Stomach smooth muscle (tissue), 2 donors: ENCODE data around the gene ABHD3.
A peak's percentile ranks its signal among the peaks of the same experiment; 100 is the strongest.
"Not testable (repeated sequence)": the region's sequence is repeated elsewhere in the genome, so short reads cannot be mapped to it uniquely, and the experiment has no call there.

Experiments
- H3K27ac ChIP-seq: one replicate; pipeline ENCODE4 v1.7.0; 2013; ENCODE audit warnings: mild to moderate bottlenecking, low read length, inconsistent platforms
- H3K27me3 ChIP-seq, 2 donors: one replicate each; pipeline ENCODE4 v1.7.0; 2013; ENCODE audit warnings: low read length in 2 of 2; ENCODE audit not compliant: insufficient read depth in 2 of 2, control insufficient read depth in 1 of 2
- H3K36me3 ChIP-seq, 2 donors: one replicate each; pipeline ENCODE4 v1.7.0; 2013; ENCODE audit warnings: low read length in 2 of 2; ENCODE audit not compliant: control insufficient read depth in 2 of 2, insufficient read depth in 2 of 2
- H3K4me1 ChIP-seq: one replicate; pipeline ENCODE4 v1.7.0; 2013; ENCODE audit warnings: low read length; ENCODE audit not compliant: control insufficient read depth, insufficient read depth
- H3K4me3 ChIP-seq, 2 donors: one replicate each; pipeline ENCODE4 v1.7.0; 2013; ENCODE audit warnings: low read length in 2 of 2
- H3K9ac ChIP-seq, 2 donors: one replicate each; pipeline ENCODE4 v1.7.0; 2013; ENCODE audit warnings: low read length in 2 of 2, mild to moderate bottlenecking in 1 of 2
- H3K9me3 ChIP-seq, 2 donors: one replicate each; pipeline ENCODE4 v1.7.0; 2013; ENCODE audit warnings: low read length in 2 of 2; ENCODE audit not compliant: control insufficient read depth in 2 of 2
- donor health status: healthy.
- donor health status: Pancreatic carcinoma.

Gene ABHD3

GRCh38 chr18:21652073-21652472, 52.5 kb downstream of the ABHD3 start:
- Histone ChIP-seq H3K9ac (no peak overlapping the region), H3K27ac (no peak overlapping the region), H3K36me3 (no peaks in the 10 kb centered on the region), H3K4me1 (no peaks in the 10 kb centered on the region), H3K4me3 (no peak overlapping the region), H3K9me3 (no peaks in the 10 kb centered on the region), H3K27me3 (no peaks in the 10 kb centered on the region)

- Histone ChIP-seq H3K4me3 (no peak overlapping the region), H3K9me3 (no peaks in the 10 kb centered on the region), H3K27ac (no peak overlapping the region), H3K27me3 (no peaks in the 10 kb centered on the region), H3K36me3 (no peaks in the 10 kb centered on the region), H3K4me1 (no peaks in the 10 kb centered on the region), H3K9ac (no peak overlapping the region)
Observed at GRCh38 chr18:21650311-21650710, 54.3 kb downstream of the ABHD3 start.

- not testable (repeated sequence) for H3K27me3 ChIP-seq, H3K36me3 ChIP-seq, H3K27ac ChIP-seq, H3K4me3 ChIP-seq, H3K4me1 ChIP-seq, H3K9ac ChIP-seq, H3K9me3 ChIP-seq
Observed at GRCh38 chr18:21640375-21640774, 64.2 kb downstream of the ABHD3 start.

- Histone ChIP-seq H3K27me3 (no peaks in the 10 kb centered on the region), H3K27ac (no peak overlapping the region), H3K4me1 (no peaks in the 10 kb centered on the region), H3K9me3 (no peaks in the 10 kb centered on the region), H3K4me3 (no peak overlapping the region), H3K9ac (no peak overlapping the region), H3K36me3 (peaks cover 0 to 4% of the 10 kb centered on the region in 2 donors)
Observed at GRCh38 chr18:21638822-21639221, 65.8 kb downstream of the ABHD3 start.

GRCh38 chr18:21636769-21637168, 67.8 kb downstream of the ABHD3 start:
- Histone ChIP-seq H3K27ac (no peak overlapping the region), H3K4me1 (no peaks in the 10 kb centered on the region), H3K36me3 (peaks cover 2 to 5% of the 10 kb centered on the region in 2 donors), H3K4me3 (no peak overlapping the region), H3K9me3 (no peaks in the 10 kb centered on the region), H3K27me3 (no peaks in the 10 kb centered on the region), H3K9ac (no peak overlapping the region)

GRCh38 chr18:21634588-21635199, 69.9 kb downstream of the ABHD3 start:
- Histone ChIP-seq H3K4me3 (no peak overlapping the region), H3K27me3 (no peaks in the 10 kb centered on the region), H3K27ac (no peak overlapping the region), H3K4me1 (no peaks in the 10 kb centered on the region), H3K9me3 (no peaks in the 10 kb centered on the region), H3K9ac (no peak overlapping the region), H3K36me3 (peaks cover 6 to 11% of the 10 kb centered on the region in 2 donors)

- Histone ChIP-seq H3K27ac (no peak overlapping the region), H3K4me3 (no peak overlapping the region), H3K36me3 (peaks cover 6 to 15% of the 10 kb centered on the region in 2 donors), H3K4me1 (no peaks in the 10 kb centered on the region), H3K9me3 (no peaks in the 10 kb centered on the region), H3K27me3 (no peaks in the 10 kb centered on the region), H3K9ac (no peak overlapping the region)
Observed at GRCh38 chr18:21632393-21632792, 72.2 kb downstream of the ABHD3 start.

GRCh38 chr18:21629089-21629832, 75.3 kb downstream of the ABHD3 start:
- Histone ChIP-seq H3K4me3 (no peak overlapping the region), H3K9ac (no peak overlapping the region), H3K27me3 (no peaks in the 10 kb centered on the region), H3K36me3 (peaks cover 7 to 21% of the 10 kb centered on the region in 2 donors), H3K27ac (no peak overlapping the region), H3K9me3 (no peaks in the 10 kb centered on the region), H3K4me1 (no peaks in the 10 kb centered on the region)

- not testable (repeated sequence) for H3K27me3 ChIP-seq, H3K4me3 ChIP-seq, H3K9ac ChIP-seq, H3K4me1 ChIP-seq, H3K27ac ChIP-seq, H3K9me3 ChIP-seq
- peaks cover 10 to 20% of the 10 kb centered on the region in 2 donors for H3K36me3 ChIP-seq
Observed at GRCh38 chr18:21621640-21622039, 82.9 kb downstream of the ABHD3 start.

- peaks cover 0 to under 1% of the 10 kb centered on the region in 2 donors for H3K36me3 ChIP-seq
- H3K27ac ChIP-seq = peak within 1 kb of the TSS; percentile 67
- H3K9me3 ChIP-seq = no peaks in the 10 kb centered on the region
- peak within 1 kb of the TSS; percentile 85 to 87 for H3K9ac ChIP-seq
- H3K4me1 ChIP-seq = peaks cover 10% of the 10 kb centered on the region
- no peaks in the 10 kb centered on the region for H3K27me3 ChIP-seq
- H3K4me3 ChIP-seq = peak within 1 kb of the TSS; percentile 81 to 88
Observed at GRCh38 chr18:21612125-21613039, 92.2 kb downstream of the ABHD3 start, which contains the start of gene SNRPD1. Gene SNRPD1, plus strand, starts transcription at chr18:21612314. Its CDS starts 116 bp downstream, at chr18:21612430.
